Measurements from ENCODE around the gene PAOX.

The PAOX gene

DNA sequence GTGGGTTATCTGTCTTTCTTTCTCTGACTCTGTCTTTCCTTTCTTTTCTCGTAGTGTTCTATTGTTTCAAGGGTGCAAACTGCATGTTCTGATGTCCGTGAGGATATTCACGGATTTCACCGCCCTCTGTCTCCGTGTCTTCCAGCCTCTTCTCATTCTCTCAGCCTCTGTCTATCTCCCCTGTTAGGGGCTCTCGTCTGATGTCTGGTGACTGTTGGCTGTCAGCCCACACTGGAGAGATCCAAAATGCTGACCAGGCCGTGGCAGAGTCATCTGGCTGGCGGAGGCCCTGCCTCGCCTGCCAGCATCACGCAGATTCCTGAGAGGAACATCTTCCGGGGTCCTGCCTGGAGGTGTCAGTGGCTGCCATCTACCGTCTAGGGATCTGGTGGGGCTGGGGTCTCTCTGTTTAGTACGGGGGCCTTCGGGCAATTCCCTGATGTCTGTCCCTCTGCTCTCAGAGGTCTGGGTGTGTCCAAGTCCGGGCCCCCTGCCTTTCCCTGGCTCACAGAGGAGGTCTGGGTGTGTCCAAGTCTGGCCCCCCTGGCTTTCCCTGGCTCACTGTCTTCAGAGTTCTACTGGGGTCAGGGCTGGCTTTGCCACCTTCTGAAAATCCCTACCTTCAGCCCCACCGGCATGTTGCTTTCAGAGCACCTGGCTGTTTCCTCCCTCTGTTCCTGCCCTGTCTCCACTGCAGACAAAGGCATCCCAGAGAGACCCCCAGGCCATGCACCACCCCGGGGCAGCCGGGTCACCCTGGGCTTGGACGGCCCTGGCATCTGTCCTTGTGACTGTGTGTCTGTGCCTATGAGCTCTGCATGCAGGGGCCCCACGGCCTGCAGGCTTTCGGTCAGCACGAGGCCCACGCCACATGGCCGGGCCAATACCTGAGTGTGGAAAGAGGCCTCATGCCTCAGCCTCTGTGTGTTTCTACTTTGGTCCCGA, 60.7 kb downstream of the PAOX start:
- no peaks in the 10 kb centered on the region for H3K36me3 ChIP-seq (ENCODE audit: insufficient read depth, low read length)
- no peak overlapping the region for H3K9ac ChIP-seq (ENCODE audit: low read length)
- H3K27me3 ChIP-seq (ENCODE audit: control insufficient read depth in 1 of 2, insufficient read depth in 2 of 2, low read length in 2 of 2) = no peaks in the 10 kb centered on the region
- H3K27ac ChIP-seq (ENCODE audit: low read depth, low read length) = no peak overlapping the region
- no peaks in the 10 kb centered on the region for H3K9me3 ChIP-seq (ENCODE audit: low read length)
- H3K4me1 ChIP-seq (ENCODE audit: insufficient read depth, low read length) = no peaks in the 10 kb centered on the region
- no peak overlapping the region for H3K4me3 ChIP-seq (ENCODE audit: low read depth in 1 of 2, low read length in 2 of 2)

DNA sequence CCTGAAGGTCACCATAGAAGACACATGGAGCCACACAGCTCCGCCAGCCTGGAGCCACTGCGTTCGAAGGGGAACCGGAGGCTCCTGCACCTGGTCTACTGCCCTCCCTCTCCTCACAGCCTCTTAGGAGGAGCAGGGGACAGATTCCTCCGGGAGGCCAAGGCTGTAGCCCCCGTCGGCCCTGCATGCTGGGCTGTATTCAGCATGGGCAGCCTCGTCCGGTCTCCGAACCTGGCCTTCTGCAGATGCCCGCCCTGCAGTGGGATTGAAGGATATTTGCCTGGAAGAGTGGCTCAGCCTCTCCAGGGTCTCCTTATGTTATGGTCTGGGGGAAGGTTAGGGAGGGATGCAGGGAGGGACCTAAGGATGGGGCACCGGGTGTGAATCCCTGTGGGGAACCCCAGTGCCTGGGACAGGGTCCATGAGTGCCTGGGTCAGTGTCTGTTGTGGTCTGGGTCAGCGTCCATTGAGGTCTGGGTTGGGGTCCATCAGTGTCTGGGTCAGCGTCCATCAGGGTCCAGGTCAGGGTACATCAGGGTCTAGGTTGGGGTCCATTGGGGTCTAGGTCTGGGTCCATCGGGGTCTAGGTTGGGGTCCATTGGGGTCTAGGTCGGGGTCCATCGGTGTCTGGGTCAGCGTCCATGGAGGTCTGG, 61.7 kb downstream of the PAOX start:
- Histone ChIP-seq H3K27me3 (ENCODE audit: control insufficient read depth in 1 of 2, insufficient read depth in 2 of 2, low read length in 2 of 2) (no peaks in the 10 kb centered on the region), H3K36me3 (ENCODE audit: insufficient read depth, low read length) (no peaks in the 10 kb centered on the region), H3K9me3 (ENCODE audit: low read length) (no peaks in the 10 kb centered on the region), H3K27ac (ENCODE audit: low read depth, low read length) (no peak overlapping the region), H3K4me1 (ENCODE audit: insufficient read depth, low read length) (no peaks in the 10 kb centered on the region), H3K4me3 (ENCODE audit: low read depth in 1 of 2, low read length in 2 of 2) (no peak overlapping the region), H3K9ac (ENCODE audit: low read length) (no peak overlapping the region)

Measured in muscle layer of colon (tissue), 2 donors.